HepG2 (cell line): Measurements from ENCODE around the gene GPR83. TPM values are rescaled to one million over a fixed set of nuclear protein-coding genes. Genes with fewer than 3 reads are reported as not detected.

Experiments
- EED ChIP-seq: sonication (generic); formaldehyde crosslinking; IDR thresholded peaks from 2 replicates; pipeline ENCODE4 v1.5.0; 2020; ENCODE audit warnings: mild to moderate bottlenecking, missing genetic modification reagents
- EP300 ChIP-seq, 3 experiments: sonication (generic) in 1 of 3; formaldehyde crosslinking in 1 of 3; IDR thresholded peaks; 2 replicates each; pipeline versions ENCODE4 v1.5.1 to v1.6.1; 2011 to 2020; ENCODE audit warnings: low read depth in 2 of 3, low read length in 2 of 3, borderline replicate concordance in 1 of 3, improper control_type of control experiment in 1 of 3, mild to moderate bottlenecking in 1 of 3, missing genetic modification reagents in 1 of 3, moderate library complexity in 1 of 3
- FOSL2 ChIP-seq: sonication (generic); formaldehyde crosslinking; IDR thresholded peaks from 2 replicates; pipeline ENCODE4 v1.4.0; 2020; ENCODE audit warnings: missing genetic modification reagents
- FOXK1 ChIP-seq: sonication (generic); formaldehyde crosslinking; IDR thresholded peaks from 2 replicates; pipeline ENCODE4 v1.4.0; 2020; ENCODE audit warnings: low read depth, missing genetic modification reagents, borderline replicate concordance
- KLF16 ChIP-seq, 2 experiments: sonication (generic) in 1 of 2; formaldehyde crosslinking in 1 of 2; IDR thresholded peaks; 2 replicates each; pipeline versions ENCODE4 v1.6.1 to v1.8.0; 2016 to 2023; ENCODE audit warnings: missing genetic modification reagents in 2 of 2, missing compliant biosample characterization in 1 of 2
- MIER3 ChIP-seq: IDR thresholded peaks from 2 replicates; pipeline ENCODE4 v1.6.1; 2016; ENCODE audit warnings: missing compliant biosample characterization, borderline replicate concordance
- RORA ChIP-seq: sonication (generic); formaldehyde crosslinking; IDR thresholded peaks from 2 replicates; pipeline ENCODE4 v1.5.0; 2020; ENCODE audit warnings: mild to moderate bottlenecking, missing genetic modification reagents, moderate library complexity
- TOPORS ChIP-seq: sonication (generic); formaldehyde crosslinking; IDR thresholded peaks from 2 replicates; pipeline ENCODE4 v1.8.0; 2023; ENCODE audit warnings: mild to moderate bottlenecking, missing genetic modification reagents
- XBP1 ChIP-seq: sonication (generic); formaldehyde crosslinking; IDR thresholded peaks from 2 replicates; pipeline ENCODE4 v1.5.0; 2020; ENCODE audit warnings: missing genetic modification reagents
- ZFAT ChIP-seq: sonication (generic); formaldehyde crosslinking; conservative IDR thresholded peaks from 2 replicates; pipeline ENCODE4 v1.8.1; 2023; ENCODE audit warnings: missing genetic modification reagents, inconsistent platforms
- ZNF260 ChIP-seq: sonication (generic); formaldehyde crosslinking; IDR thresholded peaks from 2 replicates; pipeline ENCODE4 v1.4.0; 2020; ENCODE audit warnings: missing genetic modification reagents, low read depth, mild to moderate bottlenecking, borderline replicate concordance
- ZNF558 ChIP-seq: sonication (generic); formaldehyde crosslinking; IDR thresholded peaks from 2 replicates; pipeline ENCODE4 v1.9.0; 2022; ENCODE audit warnings: mild to moderate bottlenecking, missing genetic modification reagents, borderline replicate concordance
- ZNF672 ChIP-seq: sonication (generic); formaldehyde crosslinking; IDR thresholded peaks from 2 replicates; pipeline ENCODE4 v1.8.1; 2022; ENCODE audit warnings: missing genetic modification reagents
- polyA plus RNA-seq, 8 experiments: library from polyadenylated mRNA; depleted of rRNA in 3 of 8; stranded (reverse) in 7 of 8; unstranded in 1 of 8; fragments of >200 nt; fragmentation: Illumina TruSeq in 4 of 8; extraction: Trizol in 4 of 8; gene quantifications; 2 replicates each; pipeline versions ENCODE4 v1.2.1 to v1.2.3, GENCODE V29; 2011 to 2016; ENCODE audit warnings: low read depth in 4 of 8, missing spikeins in 1 of 8, mixed read lengths in 1 of 8; ENCODE audit not compliant: insufficient read depth in 1 of 8
- total RNA-seq, 5 experiments: library from RNA; depleted of rRNA; stranded (reverse); fragments of >200 nt; fragmentation: Illumina TruSeq; extraction: Trizol; gene quantifications; 2 replicates each; pipeline ENCODE4 v1.2.3, GENCODE V29; 2016; ENCODE audit warnings: low read depth in 1 of 5
- TF ChIP-seq, protein P1 (sequence below): sonication (generic); formaldehyde crosslinking; IDR thresholded peaks from 2 replicates; pipeline ENCODE4; 2020; ENCODE audit warnings: missing genetic modification reagents, mild to moderate bottlenecking, borderline replicate concordance
- TF ChIP-seq, protein P2 (sequence below): sonication (generic); formaldehyde crosslinking; IDR thresholded peaks from 2 replicates; pipeline ENCODE4 v1.5.1; 2020; ENCODE audit warnings: missing genetic modification reagents, mild to moderate bottlenecking, borderline replicate concordance
- TF ChIP-seq, protein P3 (sequence below): sonication (generic); formaldehyde crosslinking; IDR thresholded peaks from 2 replicates; pipeline ENCODE4 v1.9.0; 2021; ENCODE audit warnings: mild to moderate bottlenecking, missing genetic modification reagents

The GPR83 gene
- total and polyA plus RNA-seq, 2 of the 13 experiments (the other 11 are each of a cell fraction or from before 2014, with no cell fraction given), result 0.04 to 0.11 TPM

DNA sequence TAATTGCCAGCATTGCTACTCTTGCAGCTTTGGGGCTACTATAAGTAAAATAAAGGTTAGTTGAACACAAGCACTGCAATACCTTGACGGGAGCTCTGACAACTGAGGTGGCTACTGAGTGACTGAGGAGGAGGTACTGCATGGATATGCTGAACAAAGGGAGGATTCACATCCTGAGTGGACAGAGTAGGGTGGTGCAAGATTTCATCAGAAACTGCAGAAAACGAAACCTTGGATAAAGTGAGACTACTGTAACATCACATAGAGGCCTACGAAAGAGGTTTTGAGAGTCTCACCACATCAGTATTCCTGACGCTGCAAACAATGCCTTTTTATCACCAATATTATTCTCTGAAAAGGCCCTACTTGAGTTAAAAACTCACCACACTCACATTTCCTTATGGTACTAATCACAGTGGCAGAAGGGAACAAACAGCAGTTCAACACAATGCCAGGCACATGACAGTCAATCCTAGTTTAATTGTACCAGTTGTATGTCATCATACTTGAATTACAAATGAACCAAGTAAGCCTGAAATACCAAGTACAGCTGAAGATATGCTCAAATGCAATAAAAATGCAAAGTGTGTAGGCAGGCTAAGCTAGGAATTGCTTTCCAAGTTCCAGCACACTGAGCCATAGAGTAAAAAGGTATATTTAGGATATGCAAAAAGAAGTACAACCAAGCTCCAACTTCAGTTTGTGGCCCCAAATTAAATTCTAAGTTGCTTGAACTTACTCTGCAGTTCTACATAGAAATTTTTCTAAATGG lies 4.0 kb upstream of the GPR83 start (continued):
- TF ChIP-seq, protein P1, sequence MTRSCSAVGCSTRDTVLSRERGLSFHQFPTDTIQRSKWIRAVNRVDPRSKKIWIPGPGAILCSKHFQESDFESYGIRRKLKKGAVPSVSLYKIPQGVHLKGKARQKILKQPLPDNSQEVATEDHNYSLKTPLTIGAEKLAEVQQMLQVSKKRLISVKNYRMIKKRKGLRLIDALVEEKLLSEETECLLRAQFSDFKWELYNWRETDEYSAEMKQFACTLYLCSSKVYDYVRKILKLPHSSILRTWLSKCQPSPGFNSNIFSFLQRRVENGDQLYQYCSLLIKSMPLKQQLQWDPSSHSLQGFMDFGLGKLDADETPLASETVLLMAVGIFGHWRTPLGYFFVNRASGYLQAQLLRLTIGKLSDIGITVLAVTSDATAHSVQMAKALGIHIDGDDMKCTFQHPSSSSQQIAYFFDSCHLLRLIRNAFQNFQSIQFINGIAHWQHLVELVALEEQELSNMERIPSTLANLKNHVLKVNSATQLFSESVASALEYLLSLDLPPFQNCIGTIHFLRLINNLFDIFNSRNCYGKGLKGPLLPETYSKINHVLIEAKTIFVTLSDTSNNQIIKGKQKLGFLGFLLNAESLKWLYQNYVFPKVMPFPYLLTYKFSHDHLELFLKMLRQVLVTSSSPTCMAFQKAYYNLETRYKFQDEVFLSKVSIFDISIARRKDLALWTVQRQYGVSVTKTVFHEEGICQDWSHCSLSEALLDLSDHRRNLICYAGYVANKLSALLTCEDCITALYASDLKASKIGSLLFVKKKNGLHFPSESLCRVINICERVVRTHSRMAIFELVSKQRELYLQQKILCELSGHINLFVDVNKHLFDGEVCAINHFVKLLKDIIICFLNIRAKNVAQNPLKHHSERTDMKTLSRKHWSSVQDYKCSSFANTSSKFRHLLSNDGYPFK (CRISPR knock-in tag), result no peak
- peak in 1 of 2 experiments; percentile 56; a peak in 1 of 4 replicates for TF ChIP-seq KLF16 (CRISPR knock-in tag; IDR thresholded peaks at IDR 0.05)
- TF ChIP-seq ZNF260 (CRISPR knock-in tag), result no peak
- TF ChIP-seq EED (CRISPR knock-in tag), result no peak
- no peak for TF ChIP-seq ZNF558 (CRISPR knock-in tag)
- TF ChIP-seq, protein P2, sequence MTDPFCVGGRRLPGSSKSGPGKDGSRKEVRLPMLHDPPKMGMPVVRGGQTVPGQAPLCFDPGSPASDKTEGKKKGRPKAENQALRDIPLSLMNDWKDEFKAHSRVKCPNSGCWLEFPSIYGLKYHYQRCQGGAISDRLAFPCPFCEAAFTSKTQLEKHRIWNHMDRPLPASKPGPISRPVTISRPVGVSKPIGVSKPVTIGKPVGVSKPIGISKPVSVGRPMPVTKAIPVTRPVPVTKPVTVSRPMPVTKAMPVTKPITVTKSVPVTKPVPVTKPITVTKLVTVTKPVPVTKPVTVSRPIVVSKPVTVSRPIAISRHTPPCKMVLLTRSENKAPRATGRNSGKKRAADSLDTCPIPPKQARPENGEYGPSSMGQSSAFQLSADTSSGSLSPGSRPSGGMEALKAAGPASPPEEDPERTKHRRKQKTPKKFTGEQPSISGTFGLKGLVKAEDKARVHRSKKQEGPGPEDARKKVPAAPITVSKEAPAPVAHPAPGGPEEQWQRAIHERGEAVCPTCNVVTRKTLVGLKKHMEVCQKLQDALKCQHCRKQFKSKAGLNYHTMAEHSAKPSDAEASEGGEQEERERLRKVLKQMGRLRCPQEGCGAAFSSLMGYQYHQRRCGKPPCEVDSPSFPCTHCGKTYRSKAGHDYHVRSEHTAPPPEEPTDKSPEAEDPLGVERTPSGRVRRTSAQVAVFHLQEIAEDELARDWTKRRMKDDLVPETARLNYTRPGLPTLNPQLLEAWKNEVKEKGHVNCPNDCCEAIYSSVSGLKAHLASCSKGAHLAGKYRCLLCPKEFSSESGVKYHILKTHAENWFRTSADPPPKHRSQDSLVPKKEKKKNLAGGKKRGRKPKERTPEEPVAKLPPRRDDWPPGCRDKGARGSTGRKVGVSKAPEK (CRISPR knock-in tag), result no peak
- 0 out of 4 replicates have a peak, but pooled peaks of 1 of the 2 experiments have one; percentile 9 for TF ChIP-seq EP300 (IDR thresholded peaks at IDR 0.05; ENCODE audit: low read depth in 2 of 2, low read length in 2 of 2)
- TF ChIP-seq EP300 (CRISPR knock-in tag; IDR thresholded peaks at IDR 0.05; ENCODE audit: borderline replicate concordance), result no peak
- TF ChIP-seq XBP1, result no peak
- no peak for TF ChIP-seq MIER3 (CRISPR knock-in tag)
- no peak for TF ChIP-seq ZFAT
- no peak for TF ChIP-seq FOXK1 (CRISPR knock-in tag)
- TF ChIP-seq ZNF672 (CRISPR knock-in tag), result no peak
- TF ChIP-seq TOPORS (CRISPR knock-in tag), result no peak
- TF ChIP-seq RORA (CRISPR knock-in tag), result no peak
- TF ChIP-seq, protein P3, sequence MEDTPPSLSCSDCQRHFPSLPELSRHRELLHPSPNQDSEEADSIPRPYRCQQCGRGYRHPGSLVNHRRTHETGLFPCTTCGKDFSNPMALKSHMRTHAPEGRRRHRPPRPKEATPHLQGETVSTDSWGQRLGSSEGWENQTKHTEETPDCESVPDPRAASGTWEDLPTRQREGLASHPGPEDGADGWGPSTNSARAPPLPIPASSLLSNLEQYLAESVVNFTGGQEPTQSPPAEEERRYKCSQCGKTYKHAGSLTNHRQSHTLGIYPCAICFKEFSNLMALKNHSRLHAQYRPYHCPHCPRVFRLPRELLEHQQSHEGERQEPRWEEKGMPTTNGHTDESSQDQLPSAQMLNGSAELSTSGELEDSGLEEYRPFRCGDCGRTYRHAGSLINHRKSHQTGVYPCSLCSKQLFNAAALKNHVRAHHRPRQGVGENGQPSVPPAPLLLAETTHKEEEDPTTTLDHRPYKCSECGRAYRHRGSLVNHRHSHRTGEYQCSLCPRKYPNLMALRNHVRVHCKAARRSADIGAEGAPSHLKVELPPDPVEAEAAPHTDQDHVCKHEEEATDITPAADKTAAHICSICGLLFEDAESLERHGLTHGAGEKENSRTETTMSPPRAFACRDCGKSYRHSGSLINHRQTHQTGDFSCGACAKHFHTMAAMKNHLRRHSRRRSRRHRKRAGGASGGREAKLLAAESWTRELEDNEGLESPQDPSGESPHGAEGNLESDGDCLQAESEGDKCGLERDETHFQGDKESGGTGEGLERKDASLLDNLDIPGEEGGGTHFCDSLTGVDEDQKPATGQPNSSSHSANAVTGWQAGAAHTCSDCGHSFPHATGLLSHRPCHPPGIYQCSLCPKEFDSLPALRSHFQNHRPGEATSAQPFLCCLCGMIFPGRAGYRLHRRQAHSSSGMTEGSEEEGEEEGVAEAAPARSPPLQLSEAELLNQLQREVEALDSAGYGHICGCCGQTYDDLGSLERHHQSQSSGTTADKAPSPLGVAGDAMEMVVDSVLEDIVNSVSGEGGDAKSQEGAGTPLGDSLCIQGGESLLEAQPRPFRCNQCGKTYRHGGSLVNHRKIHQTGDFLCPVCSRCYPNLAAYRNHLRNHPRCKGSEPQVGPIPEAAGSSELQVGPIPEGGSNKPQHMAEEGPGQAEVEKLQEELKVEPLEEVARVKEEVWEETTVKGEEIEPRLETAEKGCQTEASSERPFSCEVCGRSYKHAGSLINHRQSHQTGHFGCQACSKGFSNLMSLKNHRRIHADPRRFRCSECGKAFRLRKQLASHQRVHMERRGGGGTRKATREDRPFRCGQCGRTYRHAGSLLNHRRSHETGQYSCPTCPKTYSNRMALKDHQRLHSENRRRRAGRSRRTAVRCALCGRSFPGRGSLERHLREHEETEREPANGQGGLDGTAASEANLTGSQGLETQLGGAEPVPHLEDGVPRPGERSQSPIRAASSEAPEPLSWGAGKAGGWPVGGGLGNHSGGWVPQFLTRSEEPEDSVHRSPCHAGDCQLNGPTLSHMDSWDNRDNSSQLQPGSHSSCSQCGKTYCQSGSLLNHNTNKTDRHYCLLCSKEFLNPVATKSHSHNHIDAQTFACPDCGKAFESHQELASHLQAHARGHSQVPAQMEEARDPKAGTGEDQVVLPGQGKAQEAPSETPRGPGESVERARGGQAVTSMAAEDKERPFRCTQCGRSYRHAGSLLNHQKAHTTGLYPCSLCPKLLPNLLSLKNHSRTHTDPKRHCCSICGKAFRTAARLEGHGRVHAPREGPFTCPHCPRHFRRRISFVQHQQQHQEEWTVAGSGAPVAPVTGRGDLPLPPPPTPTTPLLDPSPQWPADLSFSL (CRISPR knock-in tag), result no peak
- peak; percentile 38 for TF ChIP-seq FOSL2
